SK-N-SH (cell line): ENCODE measurements around the gene RBBP8. TPM values are rescaled to one million over a fixed set of nuclear protein-coding genes. Genes with fewer than 3 reads are reported as not detected.

Source experiments
- CTCF ChIA-PET: fragments of 300-600, 350-600 bp; formaldehyde crosslinking; extraction: SDS; loops from one replicate; lab custom pipeline; 2021; lab: Yijun Ruan, JAX
- POLR2A ChIA-PET: fragments of 350-600 bp; sonication (Branson Sonifier 250); formaldehyde crosslinking; extraction: SDS; loops from one replicate; lab custom pipeline; 2020; ENCODE audit warnings: antibody characterized with exemption, inconsistent platforms; lab: Yijun Ruan, JAX
- DNase-seq: peaks from one replicate; pipeline ENCODE4 v3.0.0; 2012
- H2AFZ ChIP-seq: fragments of 200-600 bp; sonication (generic); 2 replicates; pipeline ENCODE4 v1.8.1; 2016; ENCODE audit warnings: antibody characterized with exemption, mild to moderate bottlenecking, low read depth
- H3F3A ChIP-seq: fragments of 200-600 bp; sonication (generic); replicated peaks from 2 replicates; pipeline ENCODE3; 2016; ENCODE audit warnings: antibody characterized with exemption, mild to moderate bottlenecking; ENCODE audit not compliant: insufficient read depth
- H3K27ac ChIP-seq, 2 experiments: fragments of 200-500 bp in 1 of 2; fragments of 200-600 bp in 1 of 2; sonication (Bioruptor generic) in 1 of 2; sonication (generic), shearing (Covaris generic) in 1 of 2; 2 replicates each; pipeline versions ENCODE4 v1.5.1 to v1.6.1; 2014 to 2016; ENCODE audit warnings: low read depth in 2 of 2, inconsistent platforms in 1 of 2, low read length in 1 of 2, mild to moderate bottlenecking in 1 of 2, mixed read lengths in 1 of 2
- H3K27me3 ChIP-seq: fragments of 200-600 bp; sonication (generic), shearing (Covaris generic); 2 replicates; pipeline ENCODE4 v1.6.1; 2016; ENCODE audit warnings: mixed run types; ENCODE audit not compliant: insufficient read depth
- H3K36me3 ChIP-seq, 2 experiments: fragments of 200-500 bp in 1 of 2; fragments of 200-600 bp in 1 of 2; sonication (Bioruptor generic) in 1 of 2; sonication (generic) in 1 of 2; replicated peaks in 1 of 2; 2 replicates each; pipeline versions ENCODE3 to v1.5.1; 2014 to 2016; ENCODE audit warnings: low read length in 1 of 2, mild to moderate bottlenecking in 1 of 2; ENCODE audit not compliant: insufficient read depth in 2 of 2, control insufficient read depth in 1 of 2
- H3K4me1 ChIP-seq, 2 experiments: fragments of 200-500 bp in 1 of 2; fragments of 200-600 bp in 1 of 2; sonication (Bioruptor generic) in 1 of 2; sonication (generic), shearing (Covaris generic) in 1 of 2; 2 replicates each; pipeline versions ENCODE4 v1.5.1 to v1.6.1; 2014 to 2016; ENCODE audit warnings: low read depth in 1 of 2, low read length in 1 of 2, mixed run types in 1 of 2; ENCODE audit not compliant: insufficient read depth in 2 of 2, control insufficient read depth in 1 of 2
- H3K4me2 ChIP-seq: fragments of 200-600 bp; sonication (generic), shearing (Covaris generic); 2 replicates; pipeline ENCODE4 v1.6.1; 2017; ENCODE audit warnings: mixed run types
- H3K4me3 ChIP-seq, 2 experiments: fragments of 200-500 bp in 1 of 2; fragments of 200-600 bp in 1 of 2; sonication (Bioruptor generic) in 1 of 2; sonication (generic), shearing (Covaris generic) in 1 of 2; 2 replicates each; pipeline versions ENCODE4 v1.5.1 to v1.8.1; 2014 to 2016; ENCODE audit warnings: low read depth in 2 of 2, inconsistent platforms in 1 of 2, low read length in 1 of 2, mild to moderate bottlenecking in 1 of 2, mixed read lengths in 1 of 2, moderate library complexity in 1 of 2
- H3K79me2 ChIP-seq: fragments of 200-600 bp; sonication (generic); 2 replicates; pipeline ENCODE4 v1.8.1; 2017; ENCODE audit warnings: mild to moderate bottlenecking; ENCODE audit not compliant: insufficient read depth
- H3K9ac ChIP-seq: fragments of 200-600 bp; sonication (generic); 2 replicates; pipeline ENCODE4 v1.6.1; 2017; ENCODE audit warnings: mixed run types
- H3K9me2 ChIP-seq: fragments of 200-600 bp; sonication (generic); 2 replicates; pipeline ENCODE4 v1.6.1; 2017; ENCODE audit warnings: mixed run types
- H3K9me3 ChIP-seq: fragments of 200-600 bp; sonication (generic); 2 replicates; pipeline ENCODE4 v1.6.1; 2017; ENCODE audit warnings: mixed run types, mild to moderate bottlenecking, moderate library complexity
- H4K20me1 ChIP-seq: fragments of 200-600 bp; sonication (generic); 2 replicates; pipeline ENCODE4 v1.6.1; 2017; ENCODE audit warnings: mild to moderate bottlenecking, mixed run types; ENCODE audit not compliant: insufficient read depth
- ELF1 ChIP-seq: IDR thresholded peaks from 2 replicates; pipeline ENCODE4 v1.4.0; 2012
- EP300 ChIP-seq, 2 experiments: IDR thresholded peaks; 2 replicates each; pipeline versions ENCODE4 v1.4.0 to v1.6.1; 2012; ENCODE audit warnings: borderline replicate concordance in 1 of 2, low read depth in 1 of 2, low read length in 1 of 2
- EZH2phosphoT487 ChIP-seq: fragments of 200-600 bp; sonication (generic); IDR thresholded peaks from 2 replicates; pipeline ENCODE4 v1.6.1; 2017; ENCODE audit warnings: low read depth, mixed run types, mild to moderate bottlenecking, antibody characterized with exemption, moderate library complexity, borderline replicate concordance
- FOSL2 ChIP-seq: IDR thresholded peaks from 2 replicates; pipeline ENCODE4 v1.4.0; 2012; ENCODE audit warnings: low read depth, mild to moderate bottlenecking, moderate library complexity, borderline replicate concordance
- FOXJ3 ChIP-seq: sonication (generic); formaldehyde crosslinking; IDR thresholded peaks from 2 replicates; pipeline ENCODE4 v1.5.1; 2020; ENCODE audit warnings: mild to moderate bottlenecking, missing genetic modification reagents
- MEF2A ChIP-seq: IDR thresholded peaks from 2 replicates; pipeline ENCODE4 v1.4.0; 2012; ENCODE audit warnings: low read depth, borderline replicate concordance
- NRF1 ChIP-seq: IDR thresholded peaks from 2 replicates; pipeline ENCODE4 v1.6.1; 2012; ENCODE audit warnings: low read depth, mild to moderate bottlenecking, low read length
- SIN3A ChIP-seq: IDR thresholded peaks from 2 replicates; pipeline ENCODE4 v1.6.1; 2012; ENCODE audit warnings: low read depth, mild to moderate bottlenecking, low read length, moderate library complexity, borderline replicate concordance
- TCF12 ChIP-seq: IDR thresholded peaks from 2 replicates; pipeline ENCODE4 v1.4.0; 2012
- WGBS: methylation state at CpG from one replicate; pipeline ENCODE4 v1.1.6; 2017; ENCODE audit warnings: low lambda C conversion rate; 5-methylcytosine and 5-hydroxymethylcytosine counted together
- polyA plus RNA-seq, 3 experiments: library from polyadenylated mRNA; depleted of rRNA; stranded (reverse); fragments of >200 nt; gene quantifications; 2 replicates each; pipeline ENCODE4 v1.2.3, GENCODE V29; 2012
- TF ChIP-seq, protein P1 (sequence below): IDR thresholded peaks from 2 replicates; pipeline ENCODE4; 2012
- TF ChIP-seq, protein P2 (sequence below): IDR thresholded peaks from 2 replicates; pipeline ENCODE4 v1.6.1; 2012; ENCODE audit warnings: mild to moderate bottlenecking, low read depth, low read length, moderate library complexity
- TF ChIP-seq, protein P3 (sequence below): fragments of 200-600 bp; sonication (generic); IDR thresholded peaks from 2 replicates; pipeline ENCODE4 v1.6.1; 2017; ENCODE audit warnings: antibody characterized with exemption, mild to moderate bottlenecking, moderate library complexity
- TF ChIP-seq, protein P4 (sequence below): IDR thresholded peaks from 2 replicates; pipeline ENCODE4 v1.4.0; 2012; ENCODE audit warnings: low read depth, borderline replicate concordance

Gene RBBP8
- polyA plus RNA-seq, 1 of the 3 experiments (the other 2 are of a cell fraction) = 9.6 TPM

DNA sequence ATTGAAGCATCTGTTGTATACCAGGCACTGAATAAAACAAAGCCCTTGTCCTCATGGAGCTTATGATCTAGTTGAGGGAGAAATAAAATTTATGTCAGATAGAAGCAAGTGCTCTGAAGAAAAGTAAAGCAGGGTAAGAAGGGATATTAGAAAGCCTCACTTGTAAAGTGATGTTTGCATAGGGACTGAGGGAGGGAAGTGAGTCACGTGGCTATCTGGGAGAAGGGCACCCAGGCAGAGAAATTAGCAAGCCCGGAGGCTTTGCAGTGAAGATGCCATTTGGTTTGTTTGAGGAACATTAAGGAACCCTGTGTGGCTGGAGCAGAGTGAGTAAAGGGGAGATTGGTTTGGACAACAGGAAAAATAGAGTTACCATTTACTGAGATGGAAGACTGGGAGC, 52.1 kb downstream of the RBBP8 start (continued):
- TF ChIP-seq, protein P1, sequence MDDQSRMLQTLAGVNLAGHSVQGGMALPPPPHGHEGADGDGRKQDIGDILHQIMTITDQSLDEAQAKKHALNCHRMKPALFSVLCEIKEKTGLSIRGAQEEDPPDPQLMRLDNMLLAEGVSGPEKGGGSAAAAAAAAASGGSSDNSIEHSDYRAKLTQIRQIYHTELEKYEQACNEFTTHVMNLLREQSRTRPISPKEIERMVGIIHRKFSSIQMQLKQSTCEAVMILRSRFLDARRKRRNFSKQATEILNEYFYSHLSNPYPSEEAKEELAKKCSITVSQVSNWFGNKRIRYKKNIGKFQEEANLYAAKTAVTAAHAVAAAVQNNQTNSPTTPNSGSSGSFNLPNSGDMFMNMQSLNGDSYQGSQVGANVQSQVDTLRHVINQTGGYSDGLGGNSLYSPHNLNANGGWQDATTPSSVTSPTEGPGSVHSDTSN = no peak
- TF ChIP-seq MEF2A (no peak), NRF1 (no peak)
- TF ChIP-seq, all 33 proteins: peak for 0

DNA sequence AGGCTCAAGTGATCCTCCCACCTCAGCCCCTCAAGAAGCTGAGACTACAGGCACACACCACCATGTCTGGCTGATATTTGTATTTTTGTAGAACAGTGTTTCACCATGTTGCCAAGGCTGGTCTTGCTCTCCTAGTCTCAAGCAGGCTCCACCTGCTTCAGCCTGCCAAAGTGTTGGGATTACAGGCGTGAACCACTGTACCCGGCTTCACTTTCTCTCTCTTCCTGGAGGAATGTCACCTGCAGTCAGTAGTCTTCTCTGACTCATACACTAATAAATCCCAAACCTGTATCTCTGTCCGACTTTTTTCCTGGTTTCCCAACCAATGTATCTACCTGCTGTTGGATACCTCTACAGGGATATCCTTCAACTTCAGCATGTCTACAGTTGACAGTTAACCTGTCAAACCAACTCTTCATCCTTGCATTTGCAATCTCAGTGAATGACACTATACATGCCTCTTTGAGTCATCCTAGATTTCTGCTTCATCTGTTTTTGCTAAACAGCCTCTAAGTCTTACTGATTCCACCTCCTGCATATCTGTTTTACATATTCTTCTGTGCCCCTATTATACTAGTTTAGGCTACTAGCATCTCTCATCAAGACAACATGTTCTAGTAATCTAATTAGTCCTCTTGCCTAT, 54.5 kb downstream of the RBBP8 start:
- no peaks in the 10 kb centered on the region for H3K79me2 ChIP-seq
- H3F3A ChIP-seq = peaks cover 3% of the 10 kb centered on the region
- POLR2A ChIA-PET = no interaction called here
- H3K27me3 ChIP-seq = no peaks in the 10 kb centered on the region
- no peaks in the 10 kb centered on the region for H3K4me1 ChIP-seq
- H2AFZ ChIP-seq = no peak overlapping the region
- H3K9ac ChIP-seq = no peak overlapping the region
- H3K4me2 ChIP-seq = no peak overlapping the region
- H3K9me3 ChIP-seq = no peaks in the 10 kb centered on the region
- no peak for DNase-seq
- H3K36me3 ChIP-seq = peaks cover 20 to 51% of the 10 kb centered on the region in 2 experiments
- no peaks in the 10 kb centered on the region for H3K9me2 ChIP-seq
- H4K20me1 ChIP-seq = no peaks in the 10 kb centered on the region
- no peak overlapping the region for H3K27ac ChIP-seq
- TF ChIP-seq EP300 (IDR thresholded peaks at IDR 0.05; ENCODE audit: borderline replicate concordance in 1 of 2, low read depth in 1 of 2, low read length in 1 of 2) (no peak), FOXJ3 (no peak), FOSL2 (no peak), EZH2phosphoT487 (no peak), ELF1 (no peak), SIN3A (no peak), TCF12 (no peak)
- TF ChIP-seq, protein P2, sequence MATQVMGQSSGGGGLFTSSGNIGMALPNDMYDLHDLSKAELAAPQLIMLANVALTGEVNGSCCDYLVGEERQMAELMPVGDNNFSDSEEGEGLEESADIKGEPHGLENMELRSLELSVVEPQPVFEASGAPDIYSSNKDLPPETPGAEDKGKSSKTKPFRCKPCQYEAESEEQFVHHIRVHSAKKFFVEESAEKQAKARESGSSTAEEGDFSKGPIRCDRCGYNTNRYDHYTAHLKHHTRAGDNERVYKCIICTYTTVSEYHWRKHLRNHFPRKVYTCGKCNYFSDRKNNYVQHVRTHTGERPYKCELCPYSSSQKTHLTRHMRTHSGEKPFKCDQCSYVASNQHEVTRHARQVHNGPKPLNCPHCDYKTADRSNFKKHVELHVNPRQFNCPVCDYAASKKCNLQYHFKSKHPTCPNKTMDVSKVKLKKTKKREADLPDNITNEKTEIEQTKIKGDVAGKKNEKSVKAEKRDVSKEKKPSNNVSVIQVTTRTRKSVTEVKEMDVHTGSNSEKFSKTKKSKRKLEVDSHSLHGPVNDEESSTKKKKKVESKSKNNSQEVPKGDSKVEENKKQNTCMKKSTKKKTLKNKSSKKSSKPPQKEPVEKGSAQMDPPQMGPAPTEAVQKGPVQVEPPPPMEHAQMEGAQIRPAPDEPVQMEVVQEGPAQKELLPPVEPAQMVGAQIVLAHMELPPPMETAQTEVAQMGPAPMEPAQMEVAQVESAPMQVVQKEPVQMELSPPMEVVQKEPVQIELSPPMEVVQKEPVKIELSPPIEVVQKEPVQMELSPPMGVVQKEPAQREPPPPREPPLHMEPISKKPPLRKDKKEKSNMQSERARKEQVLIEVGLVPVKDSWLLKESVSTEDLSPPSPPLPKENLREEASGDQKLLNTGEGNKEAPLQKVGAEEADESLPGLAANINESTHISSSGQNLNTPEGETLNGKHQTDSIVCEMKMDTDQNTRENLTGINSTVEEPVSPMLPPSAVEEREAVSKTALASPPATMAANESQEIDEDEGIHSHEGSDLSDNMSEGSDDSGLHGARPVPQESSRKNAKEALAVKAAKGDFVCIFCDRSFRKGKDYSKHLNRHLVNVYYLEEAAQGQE = no peak
- TF ChIP-seq, protein P3, sequence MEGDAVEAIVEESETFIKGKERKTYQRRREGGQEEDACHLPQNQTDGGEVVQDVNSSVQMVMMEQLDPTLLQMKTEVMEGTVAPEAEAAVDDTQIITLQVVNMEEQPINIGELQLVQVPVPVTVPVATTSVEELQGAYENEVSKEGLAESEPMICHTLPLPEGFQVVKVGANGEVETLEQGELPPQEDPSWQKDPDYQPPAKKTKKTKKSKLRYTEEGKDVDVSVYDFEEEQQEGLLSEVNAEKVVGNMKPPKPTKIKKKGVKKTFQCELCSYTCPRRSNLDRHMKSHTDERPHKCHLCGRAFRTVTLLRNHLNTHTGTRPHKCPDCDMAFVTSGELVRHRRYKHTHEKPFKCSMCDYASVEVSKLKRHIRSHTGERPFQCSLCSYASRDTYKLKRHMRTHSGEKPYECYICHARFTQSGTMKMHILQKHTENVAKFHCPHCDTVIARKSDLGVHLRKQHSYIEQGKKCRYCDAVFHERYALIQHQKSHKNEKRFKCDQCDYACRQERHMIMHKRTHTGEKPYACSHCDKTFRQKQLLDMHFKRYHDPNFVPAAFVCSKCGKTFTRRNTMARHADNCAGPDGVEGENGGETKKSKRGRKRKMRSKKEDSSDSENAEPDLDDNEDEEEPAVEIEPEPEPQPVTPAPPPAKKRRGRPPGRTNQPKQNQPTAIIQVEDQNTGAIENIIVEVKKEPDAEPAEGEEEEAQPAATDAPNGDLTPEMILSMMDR = no peak
- TF ChIP-seq, protein P4, sequence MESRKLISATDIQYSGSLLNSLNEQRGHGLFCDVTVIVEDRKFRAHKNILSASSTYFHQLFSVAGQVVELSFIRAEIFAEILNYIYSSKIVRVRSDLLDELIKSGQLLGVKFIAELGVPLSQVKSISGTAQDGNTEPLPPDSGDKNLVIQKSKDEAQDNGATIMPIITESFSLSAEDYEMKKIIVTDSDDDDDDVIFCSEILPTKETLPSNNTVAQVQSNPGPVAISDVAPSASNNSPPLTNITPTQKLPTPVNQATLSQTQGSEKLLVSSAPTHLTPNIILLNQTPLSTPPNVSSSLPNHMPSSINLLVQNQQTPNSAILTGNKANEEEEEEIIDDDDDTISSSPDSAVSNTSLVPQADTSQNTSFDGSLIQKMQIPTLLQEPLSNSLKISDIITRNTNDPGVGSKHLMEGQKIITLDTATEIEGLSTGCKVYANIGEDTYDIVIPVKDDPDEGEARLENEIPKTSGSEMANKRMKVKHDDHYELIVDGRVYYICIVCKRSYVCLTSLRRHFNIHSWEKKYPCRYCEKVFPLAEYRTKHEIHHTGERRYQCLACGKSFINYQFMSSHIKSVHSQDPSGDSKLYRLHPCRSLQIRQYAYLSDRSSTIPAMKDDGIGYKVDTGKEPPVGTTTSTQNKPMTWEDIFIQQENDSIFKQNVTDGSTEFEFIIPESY = no peak
- H3K4me3 ChIP-seq = no peak overlapping the region
- CTCF ChIA-PET = interaction anchor here (0.7 kb wide), 1 partner anchor 174 kb away, joined by 3 read pairs; no protein-coding TSS in a partner anchor
- WGBS = 93% methylated on average over 3 of the region's 3 CpGs
